DND-41 (cell line): ENCODE results near the gene CDH1.

Experiments
- ATAC-seq: fragments of 200-7000 bp; cut with Tn5 transposase; 3 replicates; pipeline ENCODE4 v1.9.1; 2021; ENCODE audit warnings: low read depth; ENCODE audit not compliant: insufficient read depth
- DNase-seq: peaks from one replicate; pipeline ENCODE4 v3.0.0-alpha.2; 2020
- H2AFZ ChIP-seq: 2 replicates; pipeline ENCODE4 v1.6.0; 2012; ENCODE audit warnings: low read depth, low read length
- H3K27ac ChIP-seq: 2 replicates; pipeline ENCODE4 v1.5.1; 2012; ENCODE audit warnings: low read length, inconsistent platforms
- H3K27me3 ChIP-seq: fragments of 200-600 bp; sonication (generic); 2 replicates; pipeline ENCODE4 v1.6.0; 2012; ENCODE audit warnings: low read length, mild to moderate bottlenecking, inconsistent platforms; ENCODE audit not compliant: insufficient read depth, poor library complexity
- H3K36me3 ChIP-seq: 2 replicates; pipeline ENCODE4 v1.5.1; 2012; ENCODE audit warnings: low read length, inconsistent platforms; ENCODE audit not compliant: insufficient read depth
- H3K4me1 ChIP-seq: 2 replicates; pipeline ENCODE4 v1.5.1; 2012; ENCODE audit warnings: mild to moderate bottlenecking, low read length; ENCODE audit not compliant: insufficient read depth
- H3K4me2 ChIP-seq: 2 replicates; pipeline ENCODE4 v1.6.0; 2012; ENCODE audit warnings: mild to moderate bottlenecking, moderate library complexity, low read length, inconsistent platforms; ENCODE audit not compliant: insufficient read depth
- H3K4me3 ChIP-seq, 2 experiments: fragments of 200-600 bp in 1 of 2; shearing (Covaris generic) in 1 of 2; 2 replicates each; pipeline ENCODE4 v1.5.1; 2012 to 2016; ENCODE audit warnings: inconsistent platforms in 2 of 2, low read length in 2 of 2, mild to moderate bottlenecking in 2 of 2, low read depth in 1 of 2, moderate library complexity in 1 of 2
- H3K79me2 ChIP-seq: 2 replicates; pipeline ENCODE4 v1.6.0; 2012; ENCODE audit warnings: low read length, inconsistent platforms; ENCODE audit not compliant: insufficient read depth
- H3K9ac ChIP-seq: 2 replicates; pipeline ENCODE4 v1.6.0; 2012; ENCODE audit warnings: low read depth, mild to moderate bottlenecking, inconsistent platforms, low read length, moderate library complexity
- H3K9me3 ChIP-seq: 2 replicates; pipeline ENCODE4 v1.5.1; 2012; ENCODE audit warnings: low read length, moderate library complexity, mild to moderate bottlenecking, inconsistent platforms; ENCODE audit not compliant: insufficient read depth, severe bottlenecking
- H4K20me1 ChIP-seq: 2 replicates; pipeline ENCODE4 v1.6.0; 2012; ENCODE audit warnings: low read length; ENCODE audit not compliant: insufficient read depth
- CTCF ChIP-seq: IDR thresholded peaks from 2 replicates; pipeline ENCODE4 v1.5.1; 2012; ENCODE audit warnings: borderline replicate concordance, low read length, moderate library complexity, mild to moderate bottlenecking; ENCODE audit not compliant: poor library complexity, severe bottlenecking; ENCODE audit errors: extremely low read depth
- EZH2 ChIP-seq: IDR thresholded peaks from 3 replicates; pipeline ENCODE4 v1.6.1; 2012; ENCODE audit warnings: borderline replicate concordance, low read depth, mild to moderate bottlenecking, moderate library complexity, low read length, inconsistent platforms; ENCODE audit not compliant: severe bottlenecking

The CDH1 gene

GRCh38 chr16:68743664-68744063 is 6.6 kb downstream of the CDH1 start:
- no peak overlapping the region for H3K9ac ChIP-seq
- no peaks in the 10 kb centered on the region for H4K20me1 ChIP-seq
- H3K4me1 ChIP-seq, result no peaks in the 10 kb centered on the region
- H2AFZ ChIP-seq, result no peak overlapping the region
- H3K4me3 ChIP-seq, result no peak overlapping the region
- H3K79me2 ChIP-seq, result no peaks in the 10 kb centered on the region
- TF ChIP-seq CTCF, result no peak
- TF ChIP-seq EZH2, result no peak
- no peak for ATAC-seq
- DNase-seq, result no peak
- no peaks in the 10 kb centered on the region for H3K36me3 ChIP-seq
- no peak overlapping the region for H3K4me2 ChIP-seq
- no peaks in the 10 kb centered on the region for H3K9me3 ChIP-seq
- H3K27me3 ChIP-seq, result no peaks in the 10 kb centered on the region
- no peak overlapping the region for H3K27ac ChIP-seq

- Histone ChIP-seq H3K27ac (no peak overlapping the region), H3K36me3 (no peaks in the 10 kb centered on the region), H3K9me3 (no peaks in the 10 kb centered on the region), H3K4me1 (no peaks in the 10 kb centered on the region), H3K4me2 (no peak overlapping the region), H3K27me3 (no peaks in the 10 kb centered on the region), H2AFZ (no peak overlapping the region), H3K79me2 (no peaks in the 10 kb centered on the region), H4K20me1 (no peaks in the 10 kb centered on the region), H3K9ac (no peak overlapping the region), H3K4me3 (no peak overlapping the region)
- ATAC-seq (no peak), DNase-seq (no peak)
- TF ChIP-seq CTCF (no peak), EZH2 (no peak)
Measured at GRCh38 chr16:68744744-68745280, 7.7 kb downstream of the CDH1 start.

GRCh38 chr16:68746951-68747350 is 9.9 kb downstream of the CDH1 start:
- no peak overlapping the region for H3K4me3 ChIP-seq

More at GRCh38 chr16:68746951-68747350, 9.9 kb downstream of the CDH1 start:
- H3K9me3 ChIP-seq, result no peaks in the 10 kb centered on the region
- H3K9ac ChIP-seq, result no peak overlapping the region
- H3K79me2 ChIP-seq, result no peaks in the 10 kb centered on the region
- H3K4me1 ChIP-seq, result no peaks in the 10 kb centered on the region
- H4K20me1 ChIP-seq, result no peaks in the 10 kb centered on the region
- no peak for ATAC-seq
- no peak overlapping the region for H3K27ac ChIP-seq
- H3K27me3 ChIP-seq, result no peaks in the 10 kb centered on the region
- TF ChIP-seq CTCF, result no peak
- TF ChIP-seq EZH2, result no peak
- no peak for DNase-seq
- no peak overlapping the region for H3K4me2 ChIP-seq
- no peak overlapping the region for H2AFZ ChIP-seq
- H3K36me3 ChIP-seq, result no peaks in the 10 kb centered on the region
